Activated naive CD4-positive, alpha-beta T cell treated with Interleukin-2 at 50 U/mL for 16 hours (primary cell): ENCODE data around the gene CD93.

Experiments used
- DNase-seq: peaks from one replicate; pipeline ENCODE4 v3.0.0-alpha.2; 2020

The CD93 gene

DNA sequence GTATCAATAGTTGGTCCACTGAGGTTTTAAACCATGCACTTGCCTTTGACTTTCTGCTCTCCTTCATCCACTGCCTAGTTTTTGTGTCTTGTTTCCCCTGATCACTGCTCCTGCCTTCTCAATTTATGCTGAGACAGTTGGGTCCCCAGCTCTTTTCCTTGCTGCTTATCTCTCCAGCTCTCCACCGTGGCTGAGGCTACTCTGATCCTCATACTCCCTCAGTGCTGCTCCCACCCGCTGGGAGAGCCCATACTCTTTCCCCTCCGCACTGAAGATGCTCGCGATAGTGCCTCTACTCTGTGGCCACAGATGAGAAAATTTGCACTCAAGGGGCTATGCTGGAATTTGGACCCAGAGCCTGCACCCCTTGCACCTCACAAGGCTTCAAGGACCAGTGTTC lies 33.2 kb downstream of the CD93 start:
- no peak for DNase-seq

DNA sequence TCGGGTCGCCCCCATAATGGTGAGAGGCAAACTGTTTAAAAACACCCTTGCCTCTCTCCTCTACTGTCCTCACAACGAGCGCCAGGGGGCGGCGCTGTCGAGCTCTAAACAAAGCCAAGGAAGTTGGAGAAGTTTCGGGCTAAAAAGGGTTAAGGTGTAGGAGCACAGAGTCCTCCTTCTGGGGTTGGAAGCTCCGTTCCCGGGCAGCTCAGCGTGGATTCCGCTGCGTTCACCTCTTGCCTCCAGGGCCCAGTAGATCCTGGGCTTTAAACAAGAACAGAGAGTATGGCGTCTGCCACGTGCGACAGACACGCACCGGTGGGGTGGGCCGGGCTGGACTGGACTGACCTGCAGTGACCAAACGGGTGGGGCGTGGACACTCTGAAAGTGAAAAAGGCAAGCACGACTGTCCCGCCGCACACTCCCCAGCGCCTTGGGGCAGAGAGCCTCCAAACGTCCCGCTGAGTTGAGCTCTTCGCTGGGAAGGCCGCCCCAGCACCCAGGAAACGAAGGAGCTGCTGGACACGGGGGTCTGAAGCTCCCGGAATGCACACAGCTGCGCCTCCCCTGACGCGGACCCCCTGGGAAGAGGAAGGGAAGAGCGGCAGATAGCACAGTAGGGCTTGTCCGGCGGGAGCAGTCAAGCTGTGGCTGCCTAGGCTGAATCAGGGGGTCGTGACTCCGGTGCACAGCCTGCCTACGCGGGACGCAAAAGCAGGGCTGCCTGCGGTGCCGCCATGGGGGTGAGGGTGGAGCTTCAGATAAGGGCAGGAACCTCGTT lies 35.1 kb downstream of the CD93 start:
- no peak for DNase-seq

DNA sequence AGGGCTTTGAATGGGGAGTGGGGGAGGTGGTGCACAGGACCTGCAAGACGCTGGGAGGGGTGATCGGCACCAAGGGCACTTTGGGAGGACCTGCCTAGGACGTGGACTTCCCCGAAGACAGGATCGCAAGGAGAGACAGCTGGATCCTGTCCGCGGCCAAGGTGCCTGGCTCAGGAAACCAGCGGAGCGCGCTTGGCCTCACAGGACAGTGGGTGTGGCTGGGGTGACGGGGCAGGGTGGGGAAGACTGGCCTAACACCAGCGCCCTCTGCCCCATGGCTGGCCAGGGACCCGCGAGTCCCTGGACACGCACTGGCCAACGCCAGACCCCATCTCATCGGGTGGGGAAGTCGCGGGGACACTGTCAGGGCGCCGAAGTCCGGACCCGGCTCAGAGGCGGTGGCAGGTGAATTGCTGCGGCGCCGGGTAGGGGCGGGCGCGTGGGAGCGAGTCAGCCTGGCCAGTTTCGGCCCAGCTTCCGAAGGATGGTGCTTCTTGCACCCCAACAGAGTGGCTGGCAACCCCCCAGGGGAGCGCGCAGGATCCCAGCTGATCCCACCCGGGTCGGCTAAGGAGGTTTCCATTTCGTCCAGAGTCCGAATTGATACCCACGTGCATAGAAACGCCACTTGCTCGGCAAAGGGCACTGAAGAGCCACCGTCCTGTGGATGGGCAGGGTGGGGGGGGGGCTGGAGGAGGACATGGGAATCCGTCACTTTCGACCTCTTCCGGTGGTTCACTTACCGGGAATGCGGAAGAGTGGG lies 35.9 kb downstream of the CD93 start:
- no peak for DNase-seq

DNA sequence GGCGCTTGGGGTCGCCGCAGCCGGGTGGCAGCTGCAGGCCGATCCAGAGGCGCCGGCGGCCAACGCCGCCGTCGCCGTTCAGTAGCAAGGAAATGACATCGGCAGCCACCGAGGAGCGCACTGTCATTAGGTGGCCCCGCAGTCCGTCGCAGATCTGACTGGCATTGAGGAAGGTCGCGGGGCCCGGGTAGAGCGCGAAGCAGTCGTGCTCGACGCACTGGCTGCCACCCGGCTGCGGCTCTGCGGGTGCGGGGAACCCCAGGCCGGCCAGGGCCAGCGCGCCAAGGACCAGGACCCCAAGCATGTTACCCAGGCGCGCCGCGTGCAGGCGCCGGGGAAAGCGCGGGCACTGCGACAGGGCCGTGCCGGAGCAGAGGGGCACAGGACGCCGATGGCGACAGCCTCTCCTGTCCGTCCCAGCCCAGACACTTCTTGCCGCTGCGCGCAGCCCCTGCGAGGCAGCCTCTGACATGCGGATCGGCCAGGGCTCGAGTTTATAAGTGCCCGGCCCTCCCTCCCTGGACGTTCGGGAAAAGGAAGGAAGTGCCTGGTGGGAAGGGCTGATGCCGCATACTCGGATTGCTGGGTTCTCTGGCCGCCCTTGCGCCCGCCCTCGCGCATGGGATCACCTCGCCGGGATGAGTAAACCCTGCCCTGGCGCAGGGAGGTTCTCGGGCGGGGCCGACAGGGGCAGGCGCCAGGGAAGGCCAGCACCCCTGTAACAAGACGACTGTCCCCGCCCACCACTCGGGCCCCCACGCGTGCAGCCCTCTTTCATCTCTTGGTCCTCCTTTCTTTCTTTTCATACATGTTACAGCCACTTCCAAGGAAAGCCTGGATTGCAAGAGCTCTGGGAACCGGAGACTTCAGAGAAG lies 36.7 kb downstream of the CD93 start, which contains the start of gene THBD:
Gene THBD (minus strand): TSS at position 472 of the 875 bp plus-strand sequence. CDS start 168 bp downstream, at position 304.
- no peak for DNase-seq

DNA sequence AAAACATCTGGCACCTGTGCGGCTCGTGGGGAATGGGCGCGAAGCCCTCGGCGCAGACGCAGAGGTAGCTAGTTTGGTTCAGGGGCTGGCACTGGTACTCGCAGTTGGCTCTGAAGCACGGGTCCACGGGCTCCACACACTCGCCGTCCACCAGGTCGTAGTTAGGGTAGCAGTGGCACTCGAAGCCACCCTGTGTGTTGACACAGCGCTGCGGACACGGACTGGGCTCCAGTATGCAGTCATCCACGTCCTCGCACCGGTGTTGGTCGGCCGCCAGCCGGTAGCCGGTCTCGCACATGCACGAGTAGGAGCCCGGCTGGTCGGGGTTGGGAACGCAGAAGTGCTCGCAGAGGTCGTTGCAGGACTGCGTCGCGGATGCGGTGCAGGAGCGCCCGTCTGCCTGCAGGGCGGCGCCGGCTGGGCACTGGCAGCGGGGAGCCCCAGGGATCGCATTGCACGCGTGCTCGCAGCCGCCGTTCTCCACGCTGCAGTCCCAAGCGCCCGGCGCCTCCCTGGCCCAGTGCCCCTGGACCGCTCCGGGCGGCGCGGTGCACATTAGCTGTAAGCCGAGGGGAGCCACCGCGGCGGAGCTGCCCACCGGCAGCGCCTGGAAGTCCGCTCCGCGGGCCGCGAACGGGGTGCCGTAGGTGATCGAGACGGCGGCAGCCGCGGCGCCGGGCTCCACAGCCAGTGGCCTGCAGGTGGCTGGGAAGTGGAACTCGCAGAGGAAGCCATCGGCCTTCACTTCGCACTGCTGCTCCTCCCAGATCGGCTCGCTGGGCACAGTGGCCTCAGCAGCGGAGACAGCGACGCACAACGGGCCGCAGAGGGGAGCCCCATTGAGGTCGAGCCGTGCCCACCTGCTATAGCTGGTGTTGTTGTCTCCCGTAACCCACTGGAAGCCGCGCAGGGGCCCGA lies 37.6 kb downstream of the CD93 start:
- no peak for DNase-seq

DNA sequence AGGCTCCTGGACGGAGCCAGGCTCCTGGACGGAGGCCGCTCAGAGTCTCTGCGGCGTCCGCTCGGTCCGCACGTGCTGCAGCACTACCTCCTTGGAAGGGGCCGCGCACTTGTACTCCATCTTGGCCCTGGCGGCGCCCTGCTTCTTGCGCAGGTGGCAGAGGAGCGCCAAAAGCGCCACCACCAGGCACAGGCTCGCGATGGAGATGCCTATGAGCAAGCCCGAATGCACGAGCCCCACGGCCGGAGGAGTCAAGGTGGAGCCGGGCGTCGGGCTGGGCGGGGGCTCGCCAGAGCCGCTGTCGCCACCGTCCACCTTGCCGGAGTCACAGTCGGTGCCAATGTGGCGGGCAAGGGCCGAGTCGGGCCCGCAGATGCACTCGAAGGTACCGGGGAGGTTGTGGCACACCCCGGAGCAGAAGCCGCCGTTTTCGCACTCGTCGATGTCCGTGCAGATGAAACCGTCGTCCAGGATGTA lies 38.3 kb downstream of the CD93 start:
- no peak for DNase-seq

DNA sequence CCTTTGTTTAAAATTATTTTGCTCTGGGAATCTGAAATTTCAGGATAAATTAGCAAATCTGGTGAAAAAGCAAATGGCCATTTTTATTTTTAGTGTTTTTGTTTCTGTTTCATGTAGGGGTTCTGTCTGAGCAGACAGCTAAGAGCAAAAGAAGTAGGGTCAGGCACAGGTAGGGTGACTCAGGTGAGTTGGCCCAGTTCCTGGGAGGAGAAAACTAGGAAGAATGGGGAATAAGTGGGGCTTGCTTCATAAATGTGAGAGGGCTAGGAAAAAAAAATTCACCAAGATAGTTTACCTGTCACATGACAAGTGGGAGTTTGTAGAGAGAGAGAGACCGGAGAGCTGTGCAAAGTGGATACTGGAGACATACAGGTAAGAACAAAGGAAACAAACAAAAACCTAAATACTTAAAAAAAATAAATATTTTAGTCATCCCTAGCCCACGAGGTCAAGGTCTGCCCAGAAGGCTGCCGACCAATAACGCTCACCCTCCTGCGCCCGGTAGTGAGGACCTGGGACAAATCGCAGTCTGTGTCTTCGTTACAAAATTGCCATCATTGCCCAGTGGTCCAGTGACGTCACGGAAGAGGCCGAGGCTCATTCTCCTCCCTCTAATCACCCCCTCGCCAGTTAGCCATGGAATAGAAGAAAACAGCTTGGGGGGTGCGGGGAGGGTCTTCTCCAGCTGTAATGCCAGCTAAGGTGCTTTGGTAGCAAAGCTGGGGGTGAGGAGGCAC lies 39.0 kb downstream of the CD93 start:
- no peak for DNase-seq

DNA sequence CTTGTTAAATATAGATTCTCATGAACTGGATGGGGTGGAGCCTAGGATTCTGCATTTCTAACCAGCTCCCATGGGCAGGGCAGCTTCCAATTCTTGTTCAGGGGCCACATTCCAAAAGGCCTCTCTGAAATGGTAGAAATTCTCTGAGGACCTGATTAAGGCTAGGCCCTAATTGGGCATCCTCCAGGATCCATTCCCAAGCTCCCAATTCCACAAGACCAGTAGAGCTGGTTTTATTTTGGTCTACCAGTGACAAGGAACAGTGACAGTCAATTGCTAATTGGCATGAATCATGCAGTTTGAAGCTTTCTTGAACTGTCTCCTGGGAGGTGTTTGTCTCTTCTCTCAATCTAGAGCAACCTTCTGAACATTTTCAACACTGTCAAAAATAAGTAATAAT lies 39.7 kb downstream of the CD93 start:
- no peak for DNase-seq

DNA sequence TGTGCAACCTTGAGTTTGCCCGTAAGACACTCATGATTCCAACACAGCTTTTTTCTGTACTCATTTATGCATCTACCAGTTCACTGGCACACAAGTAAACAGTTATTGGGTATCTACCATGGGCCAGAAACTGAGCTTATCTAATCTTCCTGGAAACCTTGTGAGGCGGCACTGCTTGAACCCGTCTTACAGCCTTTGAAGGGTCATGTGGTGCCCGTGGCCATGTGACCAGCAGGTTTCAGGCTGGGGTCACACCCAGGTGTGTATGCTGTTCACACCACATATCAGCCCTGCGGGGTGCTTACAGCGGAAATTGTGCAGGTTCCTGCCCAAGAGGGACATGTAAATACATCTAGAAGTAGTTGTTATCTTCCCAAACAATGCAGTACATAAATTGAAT lies 42.7 kb downstream of the CD93 start:
- no peak for DNase-seq

DNA sequence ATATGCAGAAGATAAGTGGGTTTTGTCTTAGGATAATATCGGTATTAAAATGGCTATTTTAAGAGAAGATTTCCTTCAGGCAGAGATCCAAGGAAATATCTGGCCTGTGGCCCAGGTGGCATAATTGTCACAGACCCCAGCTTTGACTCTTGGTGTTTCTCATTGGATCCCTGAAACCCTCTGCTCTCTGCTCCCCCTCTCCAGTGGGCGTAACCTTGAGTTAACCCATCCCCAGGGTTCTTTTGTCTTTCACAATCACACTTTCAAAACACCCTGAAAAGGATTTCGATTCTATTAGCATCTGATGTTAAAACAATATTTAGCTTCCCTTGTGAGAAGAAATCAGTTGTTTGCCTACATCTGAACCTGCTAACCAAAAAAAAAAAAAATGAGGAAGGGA lies 43.9 kb downstream of the CD93 start:
- no peak for DNase-seq

DNA sequence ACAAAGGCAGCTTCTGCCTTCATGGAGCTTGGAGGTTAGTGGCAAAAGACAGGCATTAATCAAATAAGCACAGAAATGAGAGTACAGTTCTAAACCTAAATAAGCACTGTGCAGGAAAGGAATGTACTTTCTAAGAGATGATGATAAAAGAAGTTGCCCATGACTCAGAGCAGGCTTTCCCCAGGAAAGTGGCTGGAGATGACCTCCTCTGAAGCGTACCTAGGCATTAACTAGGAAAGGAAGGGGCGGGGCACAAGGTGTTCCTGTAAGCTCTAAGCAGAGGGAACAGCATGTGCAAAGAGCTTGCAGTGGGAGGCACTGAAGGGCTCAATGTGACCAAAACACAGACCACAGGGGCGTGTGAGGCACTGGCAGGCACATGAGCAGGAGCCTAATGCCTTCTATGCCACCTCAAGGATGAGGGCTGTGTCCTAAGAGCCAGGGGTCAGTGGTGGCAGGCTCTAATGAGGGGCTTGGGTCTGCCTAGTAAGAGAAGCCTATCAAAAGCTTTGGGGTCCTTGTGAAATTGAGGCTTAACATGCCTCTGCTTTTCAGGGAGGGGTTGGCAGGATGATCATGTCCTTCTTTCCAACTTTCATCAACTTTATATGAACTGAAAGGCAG lies 46.1 kb downstream of the CD93 start:
- DNase-seq, result no peak

DNA sequence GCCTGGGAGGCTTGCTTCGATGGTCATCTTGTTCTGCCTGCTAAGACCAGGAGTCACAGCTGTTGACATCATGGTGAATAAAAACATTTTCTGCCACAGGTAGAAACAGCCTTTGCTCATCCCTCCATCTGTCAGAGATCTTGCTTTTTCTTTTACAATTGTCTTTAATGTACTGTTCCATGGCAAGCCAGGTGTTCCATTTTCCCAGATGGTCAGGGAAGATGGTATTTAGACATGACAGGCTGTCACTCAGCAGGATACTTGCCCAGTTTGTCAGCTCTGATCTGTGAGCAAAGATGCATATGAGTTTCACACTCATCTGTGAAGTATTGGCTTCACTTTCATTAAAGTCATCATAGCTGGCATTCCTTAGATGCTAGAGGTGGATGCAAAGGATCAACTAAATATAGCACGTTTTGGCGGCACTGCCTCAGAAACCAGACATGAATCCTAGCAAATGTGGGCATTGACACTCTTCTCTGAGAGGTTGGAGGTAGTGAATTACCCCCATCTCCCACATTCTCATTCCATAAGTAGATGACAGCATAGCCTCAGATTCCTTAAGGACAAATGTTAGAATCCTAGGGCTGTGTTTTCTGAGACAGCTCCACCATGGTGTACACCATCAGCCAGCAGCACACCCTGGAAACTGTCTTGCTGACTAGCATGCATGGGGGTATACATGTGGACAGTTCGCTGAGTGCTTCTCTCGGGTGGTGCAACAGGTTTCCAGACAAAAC lies 46.8 kb downstream of the CD93 start:
- DNase-seq, result no peak

DNA sequence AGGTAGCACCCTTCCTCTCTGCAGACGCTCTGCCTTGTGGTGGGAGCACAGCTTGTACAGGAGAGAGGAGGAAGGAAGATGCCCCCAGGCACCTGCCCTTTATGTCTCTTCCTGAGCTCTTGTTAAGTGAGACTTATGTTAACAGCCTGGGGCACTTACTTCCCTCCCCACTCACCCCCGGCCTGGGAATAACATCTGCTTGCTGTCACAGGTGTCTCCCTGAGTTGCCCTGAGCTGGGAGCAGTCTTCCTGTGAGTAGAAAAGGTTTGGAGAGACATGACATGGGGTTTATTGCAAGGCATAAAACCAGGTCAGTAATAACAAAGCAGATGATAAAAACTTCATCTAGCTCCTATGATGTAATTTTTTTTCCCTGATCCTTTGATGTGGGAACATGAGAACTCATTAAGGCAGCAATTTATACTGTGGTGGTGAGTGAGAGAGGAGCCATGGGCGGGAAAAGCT lies 49.1 kb downstream of the CD93 start:
- DNase-seq, result no peak

DNA sequence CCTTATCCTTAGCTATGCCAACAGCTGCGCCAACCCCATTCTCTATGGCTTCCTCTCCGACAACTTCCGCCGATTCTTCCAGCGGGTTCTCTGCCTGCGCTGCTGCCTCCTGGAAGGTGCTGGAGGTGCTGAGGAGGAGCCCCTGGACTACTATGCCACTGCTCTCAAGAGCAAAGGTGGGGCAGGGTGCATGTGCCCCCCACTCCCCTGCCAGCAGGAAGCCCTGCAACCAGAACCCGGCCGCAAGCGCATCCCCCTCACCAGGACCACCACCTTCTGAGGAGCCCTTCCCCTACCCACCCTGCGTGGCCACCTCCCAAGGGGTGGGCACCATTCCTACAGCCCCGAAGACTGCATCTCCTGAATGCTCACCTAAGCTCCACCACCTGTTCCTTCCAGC lies 49.8 kb downstream of the CD93 start:
- DNase-seq, result no peak

DNA sequence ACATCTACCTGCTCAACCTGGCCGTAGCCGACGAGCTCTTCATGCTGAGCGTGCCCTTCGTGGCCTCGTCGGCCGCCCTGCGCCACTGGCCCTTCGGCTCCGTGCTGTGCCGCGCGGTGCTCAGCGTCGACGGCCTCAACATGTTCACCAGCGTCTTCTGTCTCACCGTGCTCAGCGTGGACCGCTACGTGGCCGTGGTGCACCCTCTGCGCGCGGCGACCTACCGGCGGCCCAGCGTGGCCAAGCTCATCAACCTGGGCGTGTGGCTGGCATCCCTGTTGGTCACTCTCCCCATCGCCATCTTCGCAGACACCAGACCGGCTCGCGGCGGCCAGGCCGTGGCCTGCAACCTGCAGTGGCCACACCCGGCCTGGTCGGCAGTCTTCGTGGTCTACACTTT lies 50.4 kb downstream of the CD93 start:
- no peak for DNase-seq

DNA sequence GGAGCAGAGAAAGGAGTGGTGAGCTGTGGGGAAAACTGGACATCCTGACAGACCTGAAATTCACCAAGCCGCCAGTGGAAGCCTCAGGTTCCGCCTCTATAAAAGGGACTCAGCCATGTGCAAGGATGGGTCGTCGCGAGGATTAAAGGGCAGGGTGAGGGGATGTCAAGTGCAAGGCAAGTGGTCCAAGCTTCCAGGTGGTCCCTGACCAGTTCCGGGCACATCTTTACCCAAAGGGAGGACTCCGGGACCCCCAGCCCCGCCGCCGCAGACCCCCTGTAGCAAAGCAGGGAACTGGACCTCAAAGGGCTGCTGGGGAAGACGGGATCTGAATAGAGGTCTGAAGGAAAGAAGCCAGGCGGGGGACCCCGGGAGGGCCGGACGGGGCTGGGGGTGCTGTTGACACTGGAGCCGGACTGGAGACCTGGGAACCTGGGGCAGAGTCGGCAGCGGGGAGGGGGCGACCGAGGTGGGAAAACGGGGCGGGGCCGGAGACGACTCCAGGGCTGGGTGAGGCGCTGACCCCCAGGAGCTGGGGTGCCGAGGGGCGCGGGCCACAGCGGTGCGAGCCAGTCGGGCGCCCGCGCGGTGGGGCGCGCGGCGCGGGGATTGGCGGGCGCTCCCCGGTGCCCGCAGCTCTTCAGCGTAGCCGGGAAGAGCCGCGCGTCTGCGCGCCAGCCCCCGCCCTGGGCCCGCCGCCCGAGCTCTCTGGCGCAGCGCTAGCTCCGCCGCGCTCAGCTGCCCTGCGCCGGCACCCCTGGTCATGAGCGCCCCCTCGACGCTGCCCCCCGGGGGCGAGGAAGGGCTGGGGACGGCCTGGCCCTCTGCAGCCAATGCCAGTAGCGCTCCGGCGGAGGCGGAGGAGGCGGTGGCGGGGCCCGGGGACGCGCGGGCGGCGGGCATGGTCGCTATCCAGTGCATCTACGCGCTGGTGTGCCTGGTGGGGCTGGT lies 51.1 kb downstream of the CD93 start, which contains the start of gene SSTR4:
Gene SSTR4 (plus strand): TSS at position 592 of the 951 bp plus-strand sequence. CDS start 172 bp downstream, at position 764.
- no peak for DNase-seq

DNA sequence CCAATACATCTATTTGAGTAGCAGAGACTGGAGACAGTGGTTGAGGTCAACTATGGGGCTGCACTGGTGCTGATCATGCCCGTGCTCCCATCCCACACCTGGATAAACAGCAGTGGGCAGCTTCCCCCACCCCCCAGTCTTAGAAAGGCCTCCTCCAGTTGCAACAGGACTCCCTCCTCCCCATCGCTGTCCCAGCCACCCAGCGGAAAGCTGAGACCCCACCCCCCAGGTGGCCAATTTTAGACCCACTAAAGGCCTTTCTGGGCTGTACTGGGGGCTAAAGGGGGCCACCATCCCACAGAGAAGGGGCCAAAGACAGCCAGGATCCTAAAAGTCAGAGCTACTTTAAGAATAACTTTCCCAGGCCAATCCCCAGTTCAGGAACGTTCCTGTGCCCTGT lies 52.2 kb downstream of the CD93 start:
- DNase-seq, result no peak

DNA sequence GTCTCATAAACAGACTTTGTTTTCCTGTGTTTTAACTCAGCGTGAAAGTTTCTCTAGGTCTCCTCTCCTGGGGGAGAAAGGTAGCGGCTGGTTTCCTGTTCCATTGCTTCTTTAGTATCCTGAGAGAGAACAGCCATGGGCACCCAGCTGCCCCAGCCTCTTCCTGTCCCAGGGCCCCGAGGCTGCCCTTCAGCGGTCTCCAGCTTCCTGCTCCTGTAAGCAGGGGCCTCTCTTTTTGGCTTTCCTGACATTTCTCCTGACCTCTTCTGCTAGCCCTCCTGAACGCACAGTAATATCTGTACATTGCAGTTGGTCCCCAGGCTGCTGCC lies 53.4 kb downstream of the CD93 start:
- DNase-seq, result no peak
